NT2/D1 (cell line): ENCODE results near the gene KMT5B.

ENCODE experiments used
- YY1 ChIP-seq: IDR thresholded peaks from 2 replicates; pipeline ENCODE4 v1.6.1; 2011; ENCODE audit not compliant: insufficient read length, insufficient read depth
- ZNF274 ChIP-seq: IDR thresholded peaks from 2 replicates; pipeline ENCODE4 v1.6.1; 2011; ENCODE audit warnings: mild to moderate bottlenecking, low read depth, low read length

GRCh38 chr11:68204402-68204801 is 8.7 kb downstream of the KMT5B start:
- no peak for TF ChIP-seq ZNF274
- no peak for TF ChIP-seq YY1
